Stimulated activated CD4-positive, alpha-beta T cell treated with anti-CD3 and anti-CD28 coated beads, Interleukin-4, amount 100 ng/mL, for 24 hours (primary cell): Measurements from ENCODE around the gene THSD7B.

ENCODE experiments used
- DNase-seq: peaks from one replicate; pipeline ENCODE4 v3.0.0-alpha.2; 2020

Gene THSD7B

DNA sequence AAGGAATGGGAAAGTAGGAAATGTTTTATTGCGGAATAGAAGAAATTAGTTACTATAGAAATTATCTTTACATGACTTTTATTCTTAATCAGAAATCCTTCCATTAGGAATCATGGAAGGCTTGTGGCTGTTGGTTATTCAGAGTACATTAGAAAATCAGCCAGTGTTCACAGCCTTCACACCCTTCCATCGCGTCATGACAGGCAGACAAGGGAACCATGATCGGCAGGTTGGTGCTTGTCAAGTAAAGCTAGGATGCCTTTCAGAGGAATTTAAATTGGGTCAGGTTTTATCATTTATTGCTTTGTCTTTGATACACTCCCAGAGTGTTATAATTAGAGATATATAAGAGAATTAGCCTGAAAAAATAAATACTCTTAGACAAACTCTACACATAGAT is 400.6 kb downstream of the THSD7B start:
- no peak for DNase-seq

DNA sequence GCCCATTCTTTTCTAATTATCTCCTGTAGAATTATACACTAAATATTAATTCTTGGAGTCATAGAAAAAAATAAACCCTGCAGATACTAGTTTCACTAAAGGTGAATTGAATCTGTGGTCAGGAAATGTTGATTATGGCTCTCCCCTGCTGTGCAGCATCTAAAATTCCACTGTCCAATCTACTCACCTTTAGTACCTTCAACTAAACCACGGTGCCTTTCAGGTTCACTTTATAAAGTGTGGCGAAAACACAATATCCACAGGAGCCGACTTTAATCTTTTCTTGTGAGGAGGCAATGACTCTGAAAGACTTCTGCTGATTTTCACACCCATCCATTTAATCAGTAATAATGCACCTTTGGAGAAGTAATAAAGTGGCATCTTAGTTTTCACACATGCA is 402.3 kb downstream of the THSD7B start:
- DNase-seq: no peak

DNA sequence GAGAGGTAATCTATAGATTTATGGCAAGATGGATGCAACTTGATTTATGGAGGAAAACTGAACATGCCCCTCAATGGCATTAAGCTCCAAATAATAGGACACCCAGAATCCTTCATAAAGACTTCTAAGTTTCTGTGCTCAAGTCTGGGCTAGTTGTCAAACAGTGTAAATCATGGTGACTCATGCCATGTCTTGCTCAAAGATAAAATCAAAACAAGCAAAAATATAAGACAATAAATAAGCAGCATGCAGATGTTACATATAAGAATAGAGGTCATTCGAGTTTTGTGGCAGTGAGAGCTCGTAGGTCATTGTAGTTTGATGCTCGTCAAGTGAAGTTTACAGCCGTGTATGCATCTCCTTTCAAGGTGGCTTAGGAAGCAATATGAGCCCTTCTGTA is 403.2 kb downstream of the THSD7B start:
- DNase-seq: no peak

DNA sequence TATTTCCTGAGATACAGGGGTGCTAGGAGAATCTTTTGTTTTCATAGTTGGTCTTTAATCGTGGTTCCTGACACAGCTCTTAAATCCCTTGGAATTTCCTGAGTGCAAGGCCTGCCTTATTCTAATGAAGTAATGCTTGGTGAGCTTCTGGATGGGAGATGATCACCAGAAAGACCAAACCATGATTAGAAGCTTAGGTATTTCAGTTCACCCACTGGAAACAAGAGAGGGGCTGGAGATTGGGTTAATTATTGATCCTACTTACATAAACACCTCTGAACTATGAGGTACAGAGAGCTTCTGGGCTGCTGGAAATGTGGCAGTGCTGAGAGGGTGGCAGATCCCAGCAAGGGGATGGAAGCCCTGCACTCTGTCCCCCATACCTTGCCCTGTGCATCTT is 406.8 kb downstream of the THSD7B start:
- DNase-seq: no peak

DNA sequence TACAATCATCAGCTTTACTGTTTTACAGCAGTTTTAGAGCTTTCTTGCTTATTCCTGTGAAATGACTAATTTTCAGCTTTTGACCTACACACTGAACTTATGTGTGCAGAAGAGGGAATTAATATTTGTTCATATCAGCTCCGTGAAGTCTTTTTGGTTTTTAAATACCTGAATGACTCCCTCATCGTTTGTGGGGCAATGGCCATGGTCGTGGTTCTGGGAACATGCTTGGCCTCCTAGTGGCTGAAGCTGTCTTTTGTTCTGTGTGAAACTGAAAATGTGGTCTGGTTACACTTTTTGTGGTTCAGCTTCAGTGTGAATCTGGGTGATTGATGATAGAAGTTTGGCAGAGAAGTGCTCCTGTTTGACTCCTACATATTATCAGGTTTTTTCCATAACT is 408.1 kb downstream of the THSD7B start:
- DNase-seq: no peak

DNA sequence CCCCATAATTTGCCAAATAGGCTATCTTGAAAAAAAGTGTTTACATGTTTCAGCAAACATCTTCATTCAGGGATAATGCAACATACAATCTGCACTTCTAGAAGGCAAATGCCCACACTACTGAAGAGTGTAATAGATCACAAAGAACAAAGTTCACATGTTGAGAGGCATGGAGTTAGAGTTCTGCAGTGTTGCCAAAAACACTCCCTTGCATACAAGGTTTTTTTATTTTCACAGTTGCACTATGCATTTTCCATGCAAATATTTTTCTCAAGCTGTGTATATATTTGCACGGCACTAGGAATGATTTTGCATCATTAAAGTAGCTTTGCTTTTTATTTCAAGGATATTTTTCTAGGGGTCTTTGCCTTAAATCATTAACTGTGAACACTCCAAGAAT is 409.9 kb downstream of the THSD7B start:
- no peak for DNase-seq

DNA sequence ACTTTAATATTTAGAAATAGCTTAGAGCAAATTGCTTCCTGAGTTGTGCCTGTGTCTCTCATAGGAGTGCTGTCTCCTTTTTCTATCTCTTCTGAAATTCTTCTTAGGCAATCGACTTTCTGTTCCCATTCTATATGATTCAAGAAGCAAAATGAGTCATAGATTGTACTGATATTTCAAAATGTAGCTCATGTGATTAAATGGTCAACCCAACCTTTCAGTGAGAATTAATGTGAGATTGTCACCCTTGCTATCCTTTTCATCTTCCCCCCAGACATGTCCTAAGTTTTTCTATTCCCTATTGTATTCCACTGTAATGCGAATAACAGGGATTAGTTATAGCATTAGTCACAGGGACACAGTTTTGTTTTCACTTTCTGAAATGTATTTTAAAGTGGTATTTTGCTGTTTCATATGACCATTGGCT is 413.6 kb downstream of the THSD7B start:
- no peak for DNase-seq

DNA sequence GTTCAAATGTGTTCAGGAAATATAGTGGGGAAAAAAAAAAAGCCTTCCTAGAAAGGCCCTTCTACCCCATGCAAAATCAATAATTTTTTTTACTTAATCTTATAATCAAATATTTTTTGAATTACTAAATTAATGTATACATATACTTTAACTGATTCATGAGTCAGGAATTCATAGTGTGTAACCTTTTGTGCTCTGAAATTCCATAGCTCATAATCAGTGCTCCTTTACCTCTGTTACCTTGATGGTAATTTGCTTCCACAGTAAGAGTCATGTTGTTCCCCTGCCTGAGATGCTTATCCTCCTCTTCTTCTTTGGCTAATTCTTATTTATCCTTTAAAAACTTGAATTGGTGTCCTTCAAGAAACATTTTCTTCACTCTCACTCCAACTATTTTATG is 414.2 kb downstream of the THSD7B start:
- no peak for DNase-seq

DNA sequence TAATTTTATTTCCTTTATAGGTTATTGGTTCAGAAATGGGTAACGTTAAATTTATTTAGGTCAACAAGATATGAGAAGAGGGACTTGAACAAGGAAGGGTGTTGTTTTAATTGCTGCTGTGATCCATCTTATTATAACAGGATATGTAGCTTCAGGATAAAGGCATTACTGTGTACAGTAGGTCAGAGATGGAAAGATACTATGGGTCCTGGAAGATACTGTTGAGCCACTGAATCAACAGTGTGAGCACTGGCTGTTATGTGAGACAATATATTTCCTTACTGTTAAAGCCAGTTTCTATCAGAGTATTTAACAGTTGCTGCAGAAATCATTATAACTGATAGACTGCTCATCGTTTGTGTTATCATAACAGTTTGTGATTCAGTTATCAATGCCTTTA is 414.7 kb downstream of the THSD7B start:
- DNase-seq: no peak

DNA sequence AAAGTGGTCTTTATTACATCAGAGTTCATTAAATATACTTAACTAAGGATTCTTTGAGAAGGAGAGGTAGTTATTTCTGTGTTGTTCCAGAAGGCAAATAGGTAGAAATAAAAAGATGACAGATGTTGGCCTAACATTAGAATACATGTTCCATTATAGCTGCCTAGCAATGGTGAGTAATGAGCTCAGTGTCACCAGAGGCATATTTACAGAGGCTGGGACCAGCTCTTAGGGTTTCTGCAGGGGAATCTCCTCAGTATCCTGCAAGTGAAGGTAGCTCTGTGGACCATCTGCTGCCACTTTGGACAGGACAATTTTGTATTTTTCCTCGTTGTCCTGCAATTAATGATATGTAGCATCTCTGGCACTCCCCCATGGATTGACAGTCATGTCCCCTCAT is 416.0 kb downstream of the THSD7B start:
- DNase-seq: no peak

DNA sequence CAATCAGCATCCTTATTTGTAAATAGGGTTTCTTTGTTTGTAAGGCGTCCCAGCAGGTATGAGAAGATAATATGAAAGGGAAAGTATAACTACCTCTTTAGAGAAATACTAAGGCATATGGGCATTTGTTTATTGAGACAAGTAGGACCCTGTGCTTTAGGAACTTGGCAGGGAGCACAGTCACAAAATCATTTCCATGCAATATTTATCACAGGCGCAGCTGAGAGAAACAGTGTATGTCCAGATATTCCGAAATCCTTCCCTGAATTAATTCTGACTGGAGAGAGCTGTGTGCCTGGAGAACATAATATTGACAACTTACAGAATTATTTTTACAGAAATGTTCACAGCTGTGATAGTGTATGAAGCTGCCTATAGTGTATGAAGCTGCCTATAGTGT is 416.7 kb downstream of the THSD7B start:
- no peak for DNase-seq

DNA sequence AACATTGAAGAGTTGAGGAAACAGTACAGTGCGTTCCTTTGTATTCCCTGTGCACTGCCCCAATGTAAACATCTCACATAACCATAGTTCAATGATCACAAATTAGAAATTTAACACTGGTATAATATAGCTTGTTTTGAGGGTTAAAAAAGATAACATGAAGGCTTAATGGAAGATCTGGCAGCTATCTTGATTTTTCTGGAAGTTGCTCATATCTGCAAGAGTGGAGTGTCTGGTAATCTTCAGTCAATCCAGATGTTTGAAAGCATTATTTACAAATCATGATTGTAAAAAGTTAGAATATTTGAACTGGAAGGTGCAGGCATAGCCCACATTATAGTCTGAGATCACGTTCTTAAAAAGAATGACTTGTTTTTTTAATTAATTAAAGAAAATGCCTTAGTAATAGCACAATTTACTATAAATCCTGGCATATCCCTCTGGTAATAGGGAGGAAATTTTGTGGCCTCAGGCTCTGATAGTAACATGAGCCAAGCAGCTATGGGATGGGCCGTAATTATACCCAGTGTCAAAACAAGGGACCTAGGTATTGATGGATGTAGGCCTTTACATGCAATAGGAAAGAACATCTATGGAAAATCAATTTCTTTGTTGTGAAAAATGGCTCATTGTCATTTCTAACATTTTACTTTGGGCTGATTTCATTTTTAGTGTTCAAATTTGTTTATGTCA is 418.0 kb downstream of the THSD7B start:
- no peak for DNase-seq

DNA sequence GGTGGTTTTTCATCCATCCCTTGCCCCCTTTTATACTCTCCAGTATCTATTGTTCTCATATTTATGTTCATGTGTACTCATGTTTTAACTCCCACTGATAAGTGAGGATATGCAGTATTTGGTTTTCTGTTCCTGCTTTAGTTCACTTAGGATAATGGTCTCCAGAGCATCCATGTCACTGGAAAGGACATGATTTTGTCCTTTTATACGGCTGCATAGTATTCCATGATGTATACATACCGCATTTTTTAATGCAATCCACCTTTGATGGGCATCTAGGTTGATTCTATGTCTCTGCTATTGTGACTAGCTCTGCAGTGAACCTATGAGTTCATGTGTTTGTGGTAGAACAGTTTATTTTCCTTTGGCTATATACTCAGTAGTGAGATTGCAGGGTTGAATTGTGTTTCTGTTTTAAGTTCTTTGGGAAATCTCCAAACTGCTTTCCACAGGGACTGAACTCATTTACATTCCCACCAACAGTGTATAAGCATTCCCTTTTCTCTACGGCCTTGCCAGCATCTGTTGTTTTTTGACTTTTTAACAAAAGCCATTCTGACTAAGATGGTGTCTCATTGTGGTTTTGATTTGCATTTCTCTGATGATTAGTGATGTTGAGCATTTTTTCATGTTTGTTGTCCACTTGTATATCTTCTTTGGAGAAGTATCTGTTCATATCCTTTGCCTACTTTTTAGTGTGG is 420.2 kb downstream of the THSD7B start:
- DNase-seq: no peak

DNA sequence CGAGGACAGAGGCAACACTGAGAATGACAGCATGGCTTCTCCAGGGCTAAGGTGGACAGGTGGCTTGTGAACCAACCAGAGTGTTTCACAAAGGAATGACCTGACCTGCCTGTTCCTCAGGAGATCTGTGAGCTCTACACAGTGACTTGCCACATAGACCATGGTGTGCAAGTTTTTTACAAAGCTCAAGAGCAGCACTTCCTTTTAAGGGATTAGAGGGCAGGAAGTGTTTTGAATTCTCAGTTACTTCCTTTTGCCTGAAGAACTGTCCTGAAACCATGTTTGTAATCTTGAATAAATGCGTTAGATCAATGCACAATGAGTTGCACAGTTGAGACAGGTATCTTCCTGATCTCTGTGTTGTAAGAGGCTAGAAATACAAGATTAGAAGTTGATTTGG is 421.9 kb downstream of the THSD7B start:
- no peak for DNase-seq

DNA sequence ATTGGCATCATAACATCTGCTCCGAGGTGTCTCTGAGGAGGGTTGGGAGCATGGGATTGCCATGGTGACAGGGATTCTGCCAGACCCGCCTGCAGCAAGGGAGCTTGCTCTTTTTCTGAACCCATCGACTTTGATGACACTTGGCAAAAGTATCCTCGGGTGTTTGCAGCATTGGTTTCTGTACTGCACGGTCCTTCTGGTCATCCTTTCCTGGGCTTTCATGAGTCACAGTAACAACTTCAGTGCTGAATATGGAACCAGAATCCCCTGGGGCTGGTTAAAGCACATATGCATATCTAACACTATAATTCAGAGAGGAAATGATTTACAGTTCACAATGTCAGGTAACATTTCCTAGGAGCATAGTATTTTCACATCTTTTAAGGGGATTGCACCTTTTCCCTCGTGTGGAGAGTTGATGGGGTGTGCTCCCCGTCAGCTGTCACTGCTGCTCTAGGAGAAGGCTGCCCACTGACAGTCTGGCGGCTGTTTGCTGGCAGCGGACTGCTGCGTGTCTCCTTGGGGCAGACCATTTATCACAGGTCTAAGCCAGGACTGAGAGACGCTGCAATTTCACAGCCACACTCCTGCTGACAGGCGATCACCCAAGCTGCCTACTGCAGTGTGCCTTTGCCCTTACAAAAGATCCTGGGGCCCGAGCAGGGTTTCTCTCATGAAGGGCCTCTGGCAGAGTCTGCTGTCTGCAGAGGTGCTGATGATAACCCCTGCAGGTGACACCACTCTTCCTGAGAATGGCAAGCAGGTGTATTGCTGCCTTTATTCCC is 425.3 kb downstream of the THSD7B start:
- DNase-seq: no peak

DNA sequence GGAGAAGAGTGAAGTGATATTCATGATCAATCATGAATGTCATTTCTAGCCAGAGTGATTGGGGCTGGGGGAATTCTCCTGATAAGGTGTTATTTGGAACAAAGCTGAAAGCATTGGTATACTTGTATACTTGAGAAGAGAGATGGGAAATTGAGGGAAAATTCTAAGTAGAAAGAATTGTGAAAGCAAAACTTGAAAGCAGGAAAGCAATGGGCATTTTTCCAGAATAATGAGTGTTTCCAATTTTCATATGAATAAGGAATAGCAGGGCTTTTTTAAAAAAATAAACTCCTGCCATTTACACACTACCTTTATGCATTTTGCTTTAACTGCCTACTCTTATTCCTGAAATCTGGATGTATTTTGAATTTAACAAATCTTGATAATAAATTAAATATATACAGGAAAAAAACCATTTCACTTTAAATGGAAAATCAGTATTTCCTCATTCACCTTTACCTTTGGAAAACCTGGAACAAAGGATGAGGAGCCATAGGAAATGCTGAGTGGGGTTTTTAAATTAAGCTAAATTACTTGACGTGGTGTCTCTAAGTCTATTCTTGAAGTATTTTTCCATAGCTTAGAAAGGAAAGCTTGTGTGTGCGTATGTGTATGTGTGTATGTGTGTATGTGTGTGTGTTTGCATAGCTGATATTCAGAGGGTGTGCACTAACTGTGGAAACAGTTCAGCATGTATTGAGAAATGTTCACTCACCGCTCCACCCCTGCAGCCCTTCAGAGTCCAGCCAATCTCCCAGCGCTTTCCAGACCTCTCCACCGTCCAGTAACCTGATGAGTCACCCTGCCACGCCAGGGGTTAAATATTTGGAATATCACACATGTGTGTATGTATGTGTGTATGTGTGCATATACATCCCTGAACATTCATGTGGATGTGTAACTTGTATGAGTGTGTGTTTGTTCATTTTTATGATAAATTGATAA is 427.3 kb downstream of the THSD7B start:
- DNase-seq: no peak

DNA sequence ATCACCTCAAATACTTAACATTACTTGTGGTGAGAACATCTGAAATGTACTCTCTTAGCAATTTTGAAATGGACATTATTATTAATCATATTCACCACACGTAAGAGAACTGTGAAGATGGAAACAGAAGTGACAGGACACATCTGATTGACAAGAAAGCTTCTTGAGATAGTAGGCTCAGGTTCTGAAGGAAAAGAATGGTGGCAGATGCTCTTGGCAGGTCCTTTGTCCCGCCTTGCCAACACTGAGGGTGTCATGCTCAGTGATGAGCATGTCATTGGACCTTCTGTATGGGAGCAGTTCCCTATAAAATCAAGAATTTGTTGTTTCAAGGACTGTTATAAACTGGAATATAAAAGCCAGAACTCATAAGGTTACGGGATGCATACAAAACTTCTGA is 428.1 kb downstream of the THSD7B start:
- no peak for DNase-seq

DNA sequence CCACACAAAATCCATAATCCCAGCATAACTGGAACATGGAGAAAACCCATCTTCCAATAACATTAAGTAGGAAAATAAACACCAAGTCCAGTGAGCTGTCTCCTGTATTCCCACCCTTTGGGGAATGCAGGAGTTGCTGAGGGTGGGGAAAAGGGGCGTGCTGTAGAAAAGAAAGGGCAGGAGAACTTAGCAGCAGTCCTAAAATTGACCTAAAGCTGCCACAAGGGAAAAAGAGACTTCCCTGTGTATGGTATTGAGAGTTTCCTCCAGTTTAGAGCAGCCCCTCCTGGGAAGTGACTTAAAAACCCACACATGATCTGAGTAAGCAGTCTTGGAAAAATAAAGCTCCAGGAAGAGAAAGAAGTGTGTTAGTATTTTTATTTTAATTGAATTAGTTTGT is 428.8 kb downstream of the THSD7B start:
- no peak for DNase-seq

DNA sequence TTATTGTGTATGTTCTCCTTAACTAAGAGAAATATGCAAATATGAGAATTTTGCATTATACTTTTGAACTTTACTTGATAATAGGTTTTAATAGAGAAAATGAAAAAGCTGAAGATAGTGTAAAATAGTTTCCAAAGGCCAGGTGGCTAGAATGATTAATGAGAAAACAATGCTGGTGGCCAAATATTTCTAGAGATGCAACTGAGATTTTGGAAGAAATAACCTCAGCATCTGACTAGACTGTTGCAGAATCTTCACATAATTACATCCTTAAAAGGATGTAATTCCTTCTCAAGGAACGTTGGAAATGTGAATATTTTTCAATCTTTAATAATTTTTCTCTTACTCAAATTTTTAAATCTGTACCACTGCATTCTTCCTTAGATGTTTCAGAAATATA is 434.4 kb downstream of the THSD7B start:
- no peak for DNase-seq

DNA sequence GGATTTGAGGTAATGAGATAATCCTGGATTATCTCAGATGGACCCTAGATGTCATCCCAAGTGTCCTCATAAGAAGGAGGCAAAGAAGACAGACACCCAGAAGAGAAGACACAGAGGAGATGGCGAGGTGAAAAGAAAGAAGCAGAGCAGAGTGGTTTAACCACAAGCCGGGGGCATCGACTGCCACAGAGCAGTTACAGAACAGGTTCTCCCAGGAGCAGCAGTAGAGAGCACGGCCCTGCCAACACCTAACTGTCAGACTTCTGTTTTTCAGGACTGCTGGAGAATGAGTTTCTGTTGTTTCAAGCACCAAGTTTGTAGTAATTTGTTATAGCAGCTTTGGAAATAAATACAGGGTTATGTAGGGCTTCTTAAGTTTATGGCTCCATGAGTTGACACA is 437.0 kb downstream of the THSD7B start:
- no peak for DNase-seq

DNA sequence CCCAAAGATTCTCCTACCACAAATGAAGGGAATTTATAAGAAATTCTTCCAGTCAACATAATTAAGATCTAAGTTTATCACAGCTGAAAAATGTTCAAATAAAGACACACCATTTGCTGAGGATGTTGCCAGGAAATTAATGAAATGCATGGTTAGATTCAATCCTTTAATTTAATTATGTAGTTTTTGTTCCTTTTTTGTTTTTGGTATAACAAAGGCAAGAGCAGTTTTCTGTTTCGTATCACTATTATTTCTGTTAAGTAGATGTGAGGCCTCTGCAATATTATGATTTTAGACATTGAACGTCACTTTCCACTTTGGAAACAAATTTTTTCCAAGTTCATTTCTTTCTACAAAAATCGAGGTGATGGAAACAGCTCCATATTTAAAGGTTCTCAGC is 440.0 kb downstream of the THSD7B start:
- DNase-seq: no peak

DNA sequence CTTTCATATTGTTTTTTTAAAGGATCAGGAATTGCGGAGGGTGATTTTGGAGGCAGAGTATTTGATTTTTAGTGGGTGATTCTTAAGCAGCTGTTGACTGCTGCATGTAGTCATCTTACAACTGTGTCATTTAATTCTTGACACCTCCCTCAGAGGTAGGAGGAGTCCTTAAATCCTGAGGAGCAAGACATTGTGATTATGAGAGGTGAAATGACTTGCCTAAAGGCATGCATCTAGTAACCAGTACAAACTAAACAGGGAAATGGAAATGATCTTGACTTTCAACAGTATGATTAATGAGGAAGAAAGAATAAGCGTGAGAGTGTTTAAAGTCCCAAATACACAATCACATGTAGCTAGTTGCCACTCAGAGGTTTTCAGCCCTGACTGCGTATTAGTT is 440.7 kb downstream of the THSD7B start:
- no peak for DNase-seq

DNA sequence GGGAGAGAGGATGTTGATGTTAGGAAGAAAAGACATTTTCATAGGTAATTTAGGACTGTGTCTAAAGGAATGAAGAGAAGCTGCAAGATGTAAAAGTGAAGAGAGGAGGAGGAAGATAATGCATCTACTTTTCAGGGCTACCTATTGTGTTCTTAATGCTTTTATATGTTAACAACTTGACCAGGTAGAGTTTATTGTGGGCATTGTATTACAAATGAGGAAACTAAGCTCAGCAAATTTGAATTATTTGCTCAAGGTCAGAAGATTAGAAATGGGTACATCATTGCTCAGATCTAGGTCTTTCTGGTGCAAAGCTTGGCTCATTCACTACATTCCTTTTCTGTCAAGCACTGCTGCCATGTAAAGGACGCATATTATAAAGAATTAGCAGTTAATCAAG is 441.7 kb downstream of the THSD7B start:
- DNase-seq: no peak
